Suprapubic skin (tissue), 4 donors: ENCODE data around the gene COQ10B. TPM values are rescaled to one million over a fixed set of nuclear protein-coding genes. Genes with fewer than 3 reads are reported as not detected.

Experiments used
- DNase-seq, 2 donors: peaks; one replicate each; pipeline ENCODE4 v3.0.0-alpha.2; 2019; ENCODE audit warnings: low spot score in 2 of 2
- H3K27ac ChIP-seq: fragments of 200-600 bp; sonication (generic); one replicate; pipeline ENCODE4 v1.5.1; 2019
- H3K27me3 ChIP-seq: fragments of 200-600 bp; sonication (generic); one replicate; pipeline ENCODE4 v1.5.1; 2019
- H3K36me3 ChIP-seq: fragments of 200-600 bp; sonication (generic); one replicate; pipeline ENCODE4 v1.5.1; 2019
- H3K4me1 ChIP-seq: fragments of 200-600 bp; sonication (generic); one replicate; pipeline ENCODE4 v1.5.1; 2019
- H3K4me3 ChIP-seq: fragments of 200-600 bp; sonication (generic); one replicate; pipeline ENCODE4 v1.5.1; 2019; ENCODE audit warnings: mild to moderate bottlenecking
- H3K9me3 ChIP-seq: fragments of 200-600 bp; sonication (generic); one replicate; pipeline ENCODE4 v1.5.1; 2019
- CTCF ChIP-seq, 2 donors: fragments of 200-600 bp in 1 of 2; fragments of 450-650 bp in 1 of 2; sonication (generic) in 1 of 2; IDR thresholded peaks; one replicate each; pipeline ENCODE4 v1.5.1; 2016 to 2019; ENCODE audit warnings: antibody characterized with exemption in 2 of 2, mild to moderate bottlenecking in 1 of 2, moderate library complexity in 1 of 2
- EP300 ChIP-seq: sonication (generic); formaldehyde crosslinking; IDR thresholded peaks from one replicate; pipeline ENCODE4 v1.6.1; 2017; ENCODE audit warnings: antibody characterized with exemption
- POLR2A ChIP-seq, 2 donors: fragments of 450-650 bp; IDR thresholded peaks; one replicate each; pipeline ENCODE4 v1.6.1; 2017; ENCODE audit warnings: antibody characterized with exemption in 2 of 2, mild to moderate bottlenecking in 2 of 2, moderate library complexity in 2 of 2
- POLR2AphosphoS5 ChIP-seq, 3 donors: sonication (generic); formaldehyde crosslinking; IDR thresholded peaks; one replicate each; pipeline ENCODE4 v1.6.1; 2017; ENCODE audit warnings: antibody characterized with exemption in 3 of 3
- whole genome bisulfite sequencing: methylation state at CpG from one replicate; pipeline ENCODE4 v1.1.5; 2018; 5-methylcytosine and 5-hydroxymethylcytosine counted together
- total RNA-seq, 4 donors: library from RNA; depleted of rRNA; stranded (reverse); fragments of >200 nt; gene quantifications; one replicate each; pipeline ENCODE4 v1.1.0, GENCODE V29; 2016

The COQ10B gene
- total RNA-seq, 4 donors from 2014 or later: 19.7 to 30.5 (median 25.2) TPM

- no peak overlapping the region for H3K27ac ChIP-seq
- no peaks in the 10 kb centered on the region for H3K9me3 ChIP-seq
- no peak for DNase-seq
- no peak overlapping the region for H3K4me3 ChIP-seq
- no peaks in the 10 kb centered on the region for H3K27me3 ChIP-seq
- peaks cover 76% of the 10 kb centered on the region for H3K36me3 ChIP-seq
- TF ChIP-seq CTCF (IDR thresholded peaks at IDR 0.05) (no peak), POLR2A (IDR thresholded peaks at IDR 0.05) (no peak), EP300 (no peak), POLR2AphosphoS5 (IDR thresholded peaks at IDR 0.05) (no peak)
- peaks cover 9% of the 10 kb centered on the region for H3K4me1 ChIP-seq
These were observed 33.9 kb upstream of the COQ10B start for GRCh38 chr2:197419438-197419837.

- H3K27me3 ChIP-seq: no peaks in the 10 kb centered on the region
- H3K4me1 ChIP-seq: peaks cover 44% of the 10 kb centered on the region
- no peak overlapping the region for H3K4me3 ChIP-seq
- no peaks in the 10 kb centered on the region for H3K9me3 ChIP-seq
- WGBS: 92% methylated on average over 2 of the region's 2 CpGs
- no peak overlapping the region for H3K27ac ChIP-seq
- TF ChIP-seq EP300 (no peak), POLR2AphosphoS5 (IDR thresholded peaks at IDR 0.05) (no peak), CTCF (IDR thresholded peaks at IDR 0.05) (no peak), POLR2A (IDR thresholded peaks at IDR 0.05) (no peak)
- H3K36me3 ChIP-seq: peaks cover 40% of the 10 kb centered on the region
- no peak for DNase-seq
These were observed 30.0 kb upstream of the COQ10B start for GRCh38 chr2:197423307-197423706.

- H3K27ac ChIP-seq: no peak overlapping the region
- peaks cover 18% of the 10 kb centered on the region for H3K36me3 ChIP-seq
- TF ChIP-seq CTCF (IDR thresholded peaks at IDR 0.05): no peak
- no peaks in the 10 kb centered on the region for H3K9me3 ChIP-seq
- H3K27me3 ChIP-seq: no peaks in the 10 kb centered on the region
- 52% methylated on average over 7 of the region's 7 CpGs for WGBS
- H3K4me1 ChIP-seq: peaks cover 62% of the 10 kb centered on the region
- no peak for DNase-seq
- no peak overlapping the region for H3K4me3 ChIP-seq
These were observed 27.8 kb upstream of the COQ10B start for GRCh38 chr2:197425550-197425949.

- Histone ChIP-seq H3K9me3 (no peaks in the 10 kb centered on the region), H3K4me3 (no peak overlapping the region), H3K27ac (no peak overlapping the region), H3K4me1 (peaks cover 74% of the 10 kb centered on the region), H3K36me3 (peaks cover 12% of the 10 kb centered on the region), H3K27me3 (no peaks in the 10 kb centered on the region)
- no peak for DNase-seq
- TF ChIP-seq EP300: no peak
- no peak for TF ChIP-seq POLR2AphosphoS5 (IDR thresholded peaks at IDR 0.05)
- no peak for TF ChIP-seq CTCF (IDR thresholded peaks at IDR 0.05)
- TF ChIP-seq POLR2A (IDR thresholded peaks at IDR 0.05): no peak
- 54% methylated on average over 2 of the region's 2 CpGs for WGBS
These were observed 26.4 kb upstream of the COQ10B start for GRCh38 chr2:197426723-197427603.

GRCh38 chr2:197427986-197428385, 25.4 kb upstream of the COQ10B start:
- H3K4me3 ChIP-seq: no peak overlapping the region
- H3K27ac ChIP-seq: no peak overlapping the region
- 97% methylated on average over 3 of the region's 3 CpGs for WGBS
- H3K4me1 ChIP-seq: peaks cover 84% of the 10 kb centered on the region
- TF ChIP-seq EP300: no peak
- TF ChIP-seq POLR2A (IDR thresholded peaks at IDR 0.05): no peak
- no peak for TF ChIP-seq POLR2AphosphoS5 (IDR thresholded peaks at IDR 0.05)
- no peak for TF ChIP-seq CTCF (IDR thresholded peaks at IDR 0.05)
- H3K9me3 ChIP-seq: no peaks in the 10 kb centered on the region
- DNase-seq: no peak
- H3K36me3 ChIP-seq: peaks cover 4% of the 10 kb centered on the region
- H3K27me3 ChIP-seq: no peaks in the 10 kb centered on the region
